Endothelial cell (in vitro differentiated cells): ENCODE results near the gene TAX1BP1. TPM values are rescaled to one million over a fixed set of nuclear protein-coding genes. Genes with fewer than 3 reads are reported as not detected.

Source experiments
- DNase-seq: peaks from one replicate; pipeline ENCODE4 v3.0.0; 2021; ENCODE audit warnings: low spot score
- H3K27ac Mint-ChIP-seq: one replicate; pipeline ENCODE4 v1.8.0; 2021; ENCODE audit warnings: mixed read lengths, inconsistent platforms; ENCODE audit not compliant: unreplicated experiment
- H3K27me3 Mint-ChIP-seq: one replicate; pipeline ENCODE4 v1.8.0; 2021; ENCODE audit warnings: mild to moderate bottlenecking, moderate library complexity, mixed read lengths, inconsistent platforms; ENCODE audit not compliant: unreplicated experiment
- H3K36me3 Mint-ChIP-seq: one replicate; pipeline ENCODE4 v1.8.0; 2021; ENCODE audit warnings: mild to moderate bottlenecking, low read depth, mixed read lengths, inconsistent platforms; ENCODE audit not compliant: unreplicated experiment
- H3K4me1 Mint-ChIP-seq: one replicate; pipeline ENCODE4 v1.8.0; 2021; ENCODE audit warnings: mild to moderate bottlenecking, mixed read lengths, inconsistent platforms; ENCODE audit not compliant: unreplicated experiment
- H3K4me3 Mint-ChIP-seq: one replicate; pipeline ENCODE4 v1.8.0; 2021; ENCODE audit warnings: mild to moderate bottlenecking, mixed read lengths, inconsistent platforms; ENCODE audit not compliant: unreplicated experiment
- H3K9me3 Mint-ChIP-seq: one replicate; pipeline ENCODE4 v1.8.0; 2021; ENCODE audit warnings: mixed read lengths, inconsistent platforms; ENCODE audit not compliant: unreplicated experiment
- CTCF ChIP-seq: fragments of 200-600 bp; sonication (generic); IDR thresholded peaks from one replicate; pipeline ENCODE4 v1.5.0; 2021; ENCODE audit warnings: antibody characterized with exemption; ENCODE audit not compliant: unreplicated experiment
- total RNA-seq: library from RNA; stranded (reverse); fragmentation: NEBNext Ultra II Directional; extraction: Animal tissue kit (Norgen Biotek cat#: 25700); gene quantifications from one replicate; pipeline ENCODE4 v1.2.1, GENCODE V29; 2021; ENCODE audit not compliant: unreplicated experiment

Gene TAX1BP1
- total RNA-seq, 1 donor from 2014 or later = 124 TPM

- peak; percentile 39 for DNase-seq
- no peaks in the 10 kb centered on the region for H3K9me3 Mint-ChIP-seq
- peak; percentile 96 for TF ChIP-seq CTCF
- no peak overlapping the region for H3K4me3 Mint-ChIP-seq
- H3K27ac Mint-ChIP-seq = no peak overlapping the region
- no peaks in the 10 kb centered on the region for H3K4me1 Mint-ChIP-seq
- H3K27me3 Mint-ChIP-seq = no peaks in the 10 kb centered on the region
- no peaks in the 10 kb centered on the region for H3K36me3 Mint-ChIP-seq
Measured at GRCh38 chr7:27784399-27785053, 44.6 kb downstream of the TAX1BP1 start.

- no peak overlapping the region for H3K4me3 Mint-ChIP-seq
- no peaks in the 10 kb centered on the region for H3K9me3 Mint-ChIP-seq
- TF ChIP-seq CTCF = no peak
- peaks cover 5% of the 10 kb centered on the region for H3K36me3 Mint-ChIP-seq
- no peak overlapping the region for H3K27ac Mint-ChIP-seq
- no peaks in the 10 kb centered on the region for H3K27me3 Mint-ChIP-seq
- no peaks in the 10 kb centered on the region for H3K4me1 Mint-ChIP-seq
- no peak for DNase-seq
Measured at GRCh38 chr7:27788437-27788836, 48.5 kb downstream of the TAX1BP1 start.

- Mint-ChIP-seq H3K4me3 (no peak overlapping the region), H3K9me3 (no peaks in the 10 kb centered on the region), H3K27ac (no peak overlapping the region), H3K27me3 (no peaks in the 10 kb centered on the region), H3K4me1 (no peaks in the 10 kb centered on the region), H3K36me3 (peaks cover 5% of the 10 kb centered on the region)
- no peak for TF ChIP-seq CTCF
- DNase-seq = no peak
Measured at GRCh38 chr7:27793780-27794179, 53.8 kb downstream of the TAX1BP1 start.

- DNase-seq = no peak
- no peak overlapping the region for H3K27ac Mint-ChIP-seq
- H3K36me3 Mint-ChIP-seq = peaks cover 5% of the 10 kb centered on the region
- H3K27me3 Mint-ChIP-seq = no peaks in the 10 kb centered on the region
- H3K4me1 Mint-ChIP-seq = no peaks in the 10 kb centered on the region
- no peak for TF ChIP-seq CTCF
- H3K9me3 Mint-ChIP-seq = no peaks in the 10 kb centered on the region
- H3K4me3 Mint-ChIP-seq = no peak overlapping the region
Measured at GRCh38 chr7:27795977-27796376, 56.0 kb downstream of the TAX1BP1 start.

GRCh38 chr7:27799212-27799611 is 59.2 kb downstream of the TAX1BP1 start:
- Mint-ChIP-seq H3K4me1 (no peaks in the 10 kb centered on the region), H3K27ac (no peak overlapping the region), H3K27me3 (peaks cover 2% of the 10 kb centered on the region), H3K36me3 (no peaks in the 10 kb centered on the region), H3K4me3 (no peak overlapping the region), H3K9me3 (no peaks in the 10 kb centered on the region)
- DNase-seq = no peak
- TF ChIP-seq CTCF = no peak
